Body of pancreas (tissue), 4 donors: ENCODE measurements around the gene RAB18. TPM values are rescaled to one million over a fixed set of nuclear protein-coding genes. Genes with fewer than 3 reads are reported as not detected.

ENCODE experiments used
- ATAC-seq: fragments of 150-250 bp; one replicate; pipeline ENCODE4 v1.9.1; 2016
- DNase-seq, 4 donors: peaks; one replicate each; pipeline ENCODE4 v3.0.0-alpha.2; 2019
- H3K27ac ChIP-seq, 4 donors: fragments of 200-600 bp; sonication (generic); 1 replicate in 3 of 4; 2 replicates in 1 of 4; pipeline versions ENCODE4 v1.5.1 to v1.6.1; 2016 to 2019; ENCODE audit warnings: mild to moderate bottlenecking in 1 of 4, mixed read lengths in 1 of 4, moderate library complexity in 1 of 4
- H3K27me3 ChIP-seq, 2 donors: fragments of 200-600 bp; sonication (generic); one replicate each; pipeline ENCODE4 v1.6.0; 2016; ENCODE audit warnings: mild to moderate bottlenecking in 1 of 2
- H3K36me3 ChIP-seq, 2 donors: fragments of 200-600 bp; sonication (generic); replicated peaks in 1 of 2; 2 replicates each; pipeline ENCODE4 v1.5.1; 2016; ENCODE audit warnings: low read depth in 2 of 2; ENCODE audit not compliant: insufficient read depth in 1 of 2
- H3K4me1 ChIP-seq: fragments of 200-600 bp; sonication (generic); one replicate; pipeline ENCODE4 v1.6.0; 2016
- H3K4me3 ChIP-seq, 2 donors: fragments of 200-600 bp; sonication (generic); 1 replicate in 1 of 2; 2 replicates in 1 of 2; pipeline ENCODE4 v1.5.1; 2016 to 2019
- H3K9me3 ChIP-seq, 3 donors: fragments of 200-600 bp; sonication (generic); 1 replicate in 2 of 3; 2 replicates in 1 of 3; pipeline ENCODE4 v1.5.1; 2016
- CTCF ChIP-seq, 7 experiments: fragments of 450-650 bp in 4 of 7; fragments of 200-600 bp in 3 of 7; sonication (generic) in 3 of 7; IDR thresholded peaks; one replicate each; pipeline ENCODE4 v1.5.1; 2016 to 2019; ENCODE audit warnings: antibody characterized with exemption in 7 of 7
- POLR2A ChIP-seq, 3 donors: fragments of 450-650 bp; IDR thresholded peaks; one replicate each; pipeline ENCODE4 v1.6.1; 2016; ENCODE audit warnings: antibody characterized with exemption in 3 of 3, mild to moderate bottlenecking in 2 of 3
- WGBS, 2 donors: methylation state at CpG; one replicate each; pipeline ENCODE4 v1.1.5; 2017; 5-methylcytosine and 5-hydroxymethylcytosine counted together
- intact Hi-C: fragments of 100-400 bp; cut with DNase I; formaldehyde crosslinking; loops from one replicate; pipeline ENCODE4 v1.15.1; 2023
- total RNA-seq, 2 donors: library from RNA; depleted of rRNA; stranded (reverse); fragments of >200 nt; gene quantifications; one replicate each; pipeline ENCODE4 v1.1.0, GENCODE V29; 2016

The RAB18 gene
- total RNA-seq, 2 donors from 2014 or later, result 18.2 to 19.8 TPM

- Histone ChIP-seq H3K27me3 (no peaks in the 10 kb centered on the region), H3K36me3 (peaks cover 0 to 5% of the 10 kb centered on the region in 2 donors), H3K4me3 (no peak overlapping the region), H3K4me1 (peaks cover 24% of the 10 kb centered on the region), H3K27ac (no peak overlapping the region), H3K9me3 (no peaks in the 10 kb centered on the region)
- ATAC-seq (no peak), DNase-seq (no peak)
- WGBS, 2 donors, result 75 to 88% methylated on average over 1 of the region's 1 CpG
- TF ChIP-seq POLR2A (IDR thresholded peaks at IDR 0.05) (no peak), CTCF (IDR thresholded peaks at IDR 0.05) (no peak)
- intact Hi-C loops, result no loop called here
Measured at GRCh38 chr10:27530477-27530876, 26.4 kb downstream of the RAB18 start.

GRCh38 chr10:27531336-27531847 lies 27.3 kb downstream of the RAB18 start:
- ATAC-seq (no peak), DNase-seq (no peak)
- WGBS, 2 donors, result 94 to 99% methylated on average over 3 of the region's 3 CpGs
- H3K27me3 ChIP-seq, result no peaks in the 10 kb centered on the region
- no peaks in the 10 kb centered on the region for H3K9me3 ChIP-seq
- H3K36me3 ChIP-seq, result peaks cover 0 to 6% of the 10 kb centered on the region in 2 donors
- H3K27ac ChIP-seq, result no peak overlapping the region
- intact Hi-C loops, result no loop called here
- H3K4me1 ChIP-seq, result peaks cover 15% of the 10 kb centered on the region
- TF ChIP-seq CTCF (IDR thresholded peaks at IDR 0.05) (no peak), POLR2A (IDR thresholded peaks at IDR 0.05) (no peak)
- no peak overlapping the region for H3K4me3 ChIP-seq

- Histone ChIP-seq H3K9me3 (no peaks in the 10 kb centered on the region), H3K27ac (no peak overlapping the region), H3K27me3 (no peaks in the 10 kb centered on the region), H3K36me3 (peaks cover 0 to 6% of the 10 kb centered on the region in 2 donors), H3K4me3 (no peak overlapping the region), H3K4me1 (peaks cover 13% of the 10 kb centered on the region)
- 95% methylated on average over 2 of the region's 2 CpGs for WGBS, 2 donors
- TF ChIP-seq POLR2A (IDR thresholded peaks at IDR 0.05), result no peak
- ATAC-seq (no peak), DNase-seq (no peak)
- intact Hi-C loops, result no loop called here
Measured at GRCh38 chr10:27534161-27534700, 30.1 kb downstream of the RAB18 start.

- Histone ChIP-seq H3K4me1 (peaks cover 5% of the 10 kb centered on the region), H3K36me3 (peaks cover 0 to 7% of the 10 kb centered on the region in 2 donors), H3K4me3 (no peak overlapping the region), H3K9me3 (no peaks in the 10 kb centered on the region), H3K27ac (no peak overlapping the region), H3K27me3 (no peaks in the 10 kb centered on the region)
- DNase-seq (no peak), ATAC-seq (no peak)
- TF ChIP-seq POLR2A (IDR thresholded peaks at IDR 0.05), result no peak
- TF ChIP-seq CTCF (IDR thresholded peaks at IDR 0.05), result no peak
- 97 to 98% methylated on average over 4 of the region's 4 CpGs for WGBS, 2 donors
- intact Hi-C loops, result no loop called here
Measured at GRCh38 chr10:27535317-27535716, 31.2 kb downstream of the RAB18 start.

GRCh38 chr10:27536437-27536836 lies 32.3 kb downstream of the RAB18 start:
- TF ChIP-seq CTCF (IDR thresholded peaks at IDR 0.05), result no peak
- TF ChIP-seq POLR2A (IDR thresholded peaks at IDR 0.05), result no peak
- Histone ChIP-seq H3K36me3 (peaks cover 0 to 8% of the 10 kb centered on the region in 2 donors), H3K27ac (no peak overlapping the region), H3K4me1 (no peaks in the 10 kb centered on the region), H3K9me3 (no peaks in the 10 kb centered on the region), H3K27me3 (no peaks in the 10 kb centered on the region), H3K4me3 (no peak overlapping the region)
- DNase-seq, result no peak
- no peak for ATAC-seq
- intact Hi-C loops, result no loop called here
